ENCODE results near the gene LEAP2. TPM values are rescaled to one million over a fixed set of nuclear protein-coding genes. Genes with fewer than 3 reads are reported as not detected.
A peak's percentile ranks its signal among the peaks of the same experiment; 100 is the strongest.

The LEAP2 gene, protein sequence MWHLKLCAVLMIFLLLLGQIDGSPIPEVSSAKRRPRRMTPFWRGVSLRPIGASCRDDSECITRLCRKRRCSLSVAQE
- 4.2 TPM for total RNA-seq

DNA sequence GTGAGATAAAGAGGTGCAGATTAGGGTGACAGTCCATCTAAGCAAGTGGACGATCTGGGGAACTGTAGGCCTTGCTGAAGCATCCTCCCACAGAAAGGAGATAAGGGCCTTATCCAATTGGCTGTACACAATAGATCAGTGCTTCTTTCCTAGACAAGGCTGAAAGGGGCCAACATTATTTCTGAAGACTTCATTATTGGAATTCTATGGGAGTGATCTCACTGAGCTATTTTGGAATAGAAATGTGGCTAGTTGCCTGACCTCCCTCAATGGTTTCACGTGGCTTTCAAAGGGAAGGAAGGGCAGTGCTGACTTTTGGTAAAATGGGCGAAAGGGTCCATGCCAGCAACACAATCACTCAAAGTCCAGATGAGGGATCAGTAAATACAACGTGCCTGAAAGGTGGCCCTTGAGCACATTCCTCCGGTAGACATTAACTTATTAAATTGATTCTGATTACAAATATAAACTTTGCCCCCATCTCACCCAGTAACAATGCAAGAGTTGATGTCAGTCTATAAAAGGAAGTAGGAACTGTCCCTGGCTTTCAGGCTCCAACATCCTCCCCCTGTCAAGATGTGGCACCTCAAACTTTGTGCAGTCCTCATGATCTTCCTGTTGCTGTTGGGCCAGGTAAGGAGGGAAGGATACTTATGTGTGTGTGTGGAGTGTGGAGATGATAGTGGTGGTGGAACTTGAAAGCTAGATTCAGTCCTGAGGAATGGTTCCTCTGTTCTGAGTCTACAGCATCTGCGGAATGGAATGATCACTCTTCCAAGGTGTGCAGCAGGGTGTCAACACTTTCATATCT lies at the start of gene LEAP2:
TSS of gene LEAP2 (plus strand) at position 550 of the 811 bp plus-strand sequence. CDS start at position 577, 27 bp downstream.
- TF ChIP-seq POLR2AphosphoS5 (IDR thresholded peaks at IDR 0.05; ENCODE audit: insufficient read depth in 1 of 2, low read depth in 1 of 2) (no peak), POLR2A (IDR thresholded peaks at IDR 0.05) (no peak)
- TF ChIP-seq, protein P1, sequence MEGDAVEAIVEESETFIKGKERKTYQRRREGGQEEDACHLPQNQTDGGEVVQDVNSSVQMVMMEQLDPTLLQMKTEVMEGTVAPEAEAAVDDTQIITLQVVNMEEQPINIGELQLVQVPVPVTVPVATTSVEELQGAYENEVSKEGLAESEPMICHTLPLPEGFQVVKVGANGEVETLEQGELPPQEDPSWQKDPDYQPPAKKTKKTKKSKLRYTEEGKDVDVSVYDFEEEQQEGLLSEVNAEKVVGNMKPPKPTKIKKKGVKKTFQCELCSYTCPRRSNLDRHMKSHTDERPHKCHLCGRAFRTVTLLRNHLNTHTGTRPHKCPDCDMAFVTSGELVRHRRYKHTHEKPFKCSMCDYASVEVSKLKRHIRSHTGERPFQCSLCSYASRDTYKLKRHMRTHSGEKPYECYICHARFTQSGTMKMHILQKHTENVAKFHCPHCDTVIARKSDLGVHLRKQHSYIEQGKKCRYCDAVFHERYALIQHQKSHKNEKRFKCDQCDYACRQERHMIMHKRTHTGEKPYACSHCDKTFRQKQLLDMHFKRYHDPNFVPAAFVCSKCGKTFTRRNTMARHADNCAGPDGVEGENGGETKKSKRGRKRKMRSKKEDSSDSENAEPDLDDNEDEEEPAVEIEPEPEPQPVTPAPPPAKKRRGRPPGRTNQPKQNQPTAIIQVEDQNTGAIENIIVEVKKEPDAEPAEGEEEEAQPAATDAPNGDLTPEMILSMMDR (IDR thresholded peaks at IDR 0.05), result no peak
- no peaks in the 10 kb centered on the region for H3K27me3 ChIP-seq
- H3K36me3 ChIP-seq, result peaks cover 0 to 35% of the 10 kb centered on the region in 2 donors
- no peaks in the 10 kb centered on the region for H3K9me3 ChIP-seq
- DNase-seq (ENCODE audit: extremely low spot score in 2 of 2), result no peak
- intact Hi-C loops (cut with DNase I), result no loop called here
- no peak within 1 kb of the TSS for H3K27ac ChIP-seq
- H3K4me1 ChIP-seq, result peaks cover 2% of the 10 kb centered on the region
- H3K4me3 ChIP-seq, result no peak within 1 kb of the TSS

DNA sequence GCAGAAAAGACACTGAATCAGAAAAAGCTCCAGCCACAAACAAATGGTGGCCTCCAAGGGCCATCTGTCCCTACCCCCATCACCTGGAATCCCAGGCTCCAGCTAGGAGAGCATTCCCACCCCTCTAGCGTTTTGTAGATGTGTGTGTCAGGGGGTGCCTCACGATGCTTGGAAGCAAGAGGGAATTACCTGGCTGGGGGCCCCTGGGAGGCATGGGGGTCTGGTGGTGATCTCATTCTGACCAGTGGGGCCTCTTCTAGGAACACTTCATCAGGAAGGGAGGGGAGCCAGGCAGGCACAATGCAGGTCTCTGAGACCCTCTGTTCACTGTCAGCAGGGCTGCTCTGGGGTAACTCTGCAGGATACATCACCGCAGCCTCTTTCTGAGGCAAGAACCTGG lies 49.0 kb upstream of the LEAP2 start:
- no peak for DNase-seq (ENCODE audit: extremely low spot score in 2 of 2)
- Histone ChIP-seq H3K4me3 (no peak overlapping the region), H3K4me1 (peaks cover 21% of the 10 kb centered on the region), H3K27ac (no peak overlapping the region), H3K27me3 (no peaks in the 10 kb centered on the region), H3K36me3 (no peaks in the 10 kb centered on the region), H3K9me3 (no peaks in the 10 kb centered on the region)
- TF ChIP-seq POLR2AphosphoS5 (IDR thresholded peaks at IDR 0.05; ENCODE audit: insufficient read depth in 1 of 2, low read depth in 1 of 2), result no peak
- TF ChIP-seq, protein P1 (IDR thresholded peaks at IDR 0.05), result no peak
- TF ChIP-seq POLR2A (IDR thresholded peaks at IDR 0.05), result no peak
- intact Hi-C loops (cut with DNase I), result no loop called here

DNA sequence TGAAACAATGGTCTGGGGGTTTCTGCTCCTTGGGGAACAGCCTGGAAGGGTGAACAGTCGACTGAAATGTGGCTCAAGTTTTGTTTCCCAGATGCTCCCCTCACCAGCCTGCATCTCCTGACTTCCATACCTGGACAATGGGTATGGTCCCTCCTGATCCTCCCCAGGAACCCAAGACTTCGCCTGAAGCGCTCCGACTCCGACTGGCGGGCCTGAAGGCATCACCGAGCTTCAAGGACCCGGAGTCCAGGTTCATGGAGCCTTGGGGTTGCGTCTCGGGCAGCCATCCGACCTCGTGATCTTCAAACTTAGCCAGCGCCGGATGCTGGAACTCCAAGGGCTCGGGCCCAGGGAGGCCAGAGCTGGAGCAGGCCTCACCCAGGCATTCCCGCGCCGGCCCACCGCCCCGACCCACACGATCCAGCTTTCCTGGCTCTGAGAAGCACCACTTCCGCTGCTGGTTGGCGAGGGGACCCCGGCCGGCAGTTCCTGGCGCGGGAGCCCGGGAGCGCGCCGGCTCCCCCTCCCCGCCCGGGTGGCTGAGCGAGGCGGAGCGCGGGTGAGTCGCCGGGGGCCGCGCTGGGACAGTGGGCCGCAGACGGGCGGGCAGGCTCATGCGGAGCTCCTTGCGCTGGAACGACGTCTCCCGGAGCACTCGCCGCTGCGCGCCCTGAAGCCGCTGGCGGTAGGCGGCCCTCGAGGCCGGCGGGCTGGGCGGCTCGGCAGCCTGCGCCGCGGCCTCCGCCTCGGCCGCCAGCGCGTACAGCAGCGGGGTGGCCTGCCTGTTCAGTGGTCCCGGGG lies 48.2 kb upstream of the LEAP2 start:
- DNase-seq (ENCODE audit: extremely low spot score in 2 of 2), result no peak
- no peak overlapping the region for H3K27ac ChIP-seq
- intact Hi-C loops (cut with DNase I), result loop anchor here (5.0 kb wide), 1 partner anchor 42 kb away; the partner anchor contains the start of genes GDF9 and UQCRQ
- H3K9me3 ChIP-seq, result no peaks in the 10 kb centered on the region
- TF ChIP-seq POLR2A (IDR thresholded peaks at IDR 0.05), result no peak
- TF ChIP-seq, protein P1 (IDR thresholded peaks at IDR 0.05), result no peak
- TF ChIP-seq POLR2AphosphoS5 (IDR thresholded peaks at IDR 0.05; ENCODE audit: insufficient read depth in 1 of 2, low read depth in 1 of 2), result no peak
- no peaks in the 10 kb centered on the region for H3K27me3 ChIP-seq
- peaks cover 19% of the 10 kb centered on the region for H3K4me1 ChIP-seq
- H3K36me3 ChIP-seq, result no peaks in the 10 kb centered on the region
- H3K4me3 ChIP-seq, result peak overlapping the region in 1 of 2 donors; percentile 6

DNA sequence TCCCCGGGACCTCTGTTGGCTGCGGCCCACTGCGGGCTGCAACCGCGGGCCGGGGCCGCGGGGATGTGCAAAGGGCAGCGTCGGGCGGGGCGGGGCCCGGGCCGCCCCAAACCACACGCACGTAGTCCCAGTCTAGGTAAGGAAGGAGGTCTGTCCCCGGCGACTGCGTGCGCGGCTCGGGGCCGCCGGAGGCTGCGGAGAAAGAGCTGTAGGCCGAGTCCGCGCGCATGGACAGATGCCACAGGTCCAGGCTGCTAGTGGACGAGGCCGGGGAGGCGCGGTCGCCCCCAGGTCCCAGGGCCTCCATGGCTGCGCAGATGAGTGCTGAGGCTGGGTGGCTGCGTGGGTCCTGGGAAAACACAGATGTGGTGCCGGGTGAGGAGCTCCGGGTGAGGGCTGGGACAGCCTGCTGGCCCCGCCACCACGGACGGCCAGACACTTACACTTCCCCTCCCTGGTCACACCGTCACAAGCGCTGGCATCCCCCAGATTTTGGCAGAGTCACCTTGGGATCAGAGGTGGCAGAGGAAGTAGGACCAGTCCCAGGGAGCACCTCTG lies 47.6 kb upstream of the LEAP2 start:
- Histone ChIP-seq H3K4me3 (peak overlapping the region in 1 of 2 donors; percentile 6), H3K4me1 (peaks cover 25% of the 10 kb centered on the region)

DNA sequence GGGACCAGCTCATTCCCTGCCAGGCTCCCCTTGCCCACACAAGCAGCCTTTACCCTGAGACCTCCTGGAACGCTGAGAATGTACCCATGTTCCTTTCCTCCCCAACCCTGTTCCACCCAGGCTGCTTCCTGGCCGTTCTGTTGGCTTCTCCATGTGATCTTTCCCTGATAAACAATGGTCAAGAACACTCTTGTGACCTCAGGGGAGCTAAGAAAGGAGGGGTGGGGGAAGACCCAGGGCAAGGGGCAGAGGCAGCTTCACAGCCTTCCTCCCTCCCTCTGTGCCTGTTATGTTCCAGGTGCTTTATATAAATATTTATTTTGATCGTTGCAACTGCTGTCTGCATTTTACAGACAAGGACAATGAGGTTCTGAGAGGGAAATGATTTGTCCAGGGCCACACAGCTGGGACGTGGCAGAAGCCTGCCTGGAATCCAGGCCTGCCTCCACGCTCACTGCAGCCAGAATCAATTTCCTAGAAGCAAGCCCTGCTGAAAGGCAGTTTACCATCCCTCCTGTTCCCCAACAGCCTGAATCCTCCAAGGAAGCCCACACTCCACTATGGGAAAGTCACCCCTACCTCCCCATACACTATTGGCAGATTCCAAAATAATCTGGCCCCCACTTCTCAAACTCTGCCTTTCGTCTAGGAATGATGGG lies 46.9 kb upstream of the LEAP2 start:
- TF ChIP-seq, protein P1 (IDR thresholded peaks at IDR 0.05), result no peak
- TF ChIP-seq POLR2AphosphoS5 (IDR thresholded peaks at IDR 0.05; ENCODE audit: insufficient read depth in 1 of 2, low read depth in 1 of 2) (no peak), POLR2A (IDR thresholded peaks at IDR 0.05) (no peak)
- Histone ChIP-seq H3K9me3 (no peaks in the 10 kb centered on the region), H3K4me3 (no peak overlapping the region), H3K27me3 (no peaks in the 10 kb centered on the region), H3K27ac (no peak overlapping the region), H3K4me1 (peaks cover 25% of the 10 kb centered on the region), H3K36me3 (no peaks in the 10 kb centered on the region)
- intact Hi-C loops (cut with DNase I), result loop anchor here (5.0 kb wide), 1 partner anchor 41 kb away; the partner anchor contains the start of genes GDF9 and UQCRQ
- no peak for DNase-seq (ENCODE audit: extremely low spot score in 2 of 2)

More for the DNA sequence above, 47.6 kb upstream of the LEAP2 start:
- intact Hi-C loops (cut with DNase I), result loop anchor here (5.0 kb wide), 1 partner anchor 41 kb away; the partner anchor contains the start of genes GDF9 and UQCRQ
- Histone ChIP-seq H3K9me3 (no peaks in the 10 kb centered on the region), H3K27ac (no peak overlapping the region), H3K27me3 (no peaks in the 10 kb centered on the region), H3K36me3 (no peaks in the 10 kb centered on the region)
- DNase-seq (ENCODE audit: extremely low spot score in 2 of 2), result no peak
- TF ChIP-seq POLR2A (IDR thresholded peaks at IDR 0.05), result no peak

All from vagina (tissue), 2 donors.